DMS153 (cell line): ENCODE results near the gene DNAH1.
A peak's percentile ranks its signal among the peaks of the same experiment; 100 is the strongest.

Source experiments
- DNase-seq: peaks from one replicate; lab custom pipeline; 2025; lab: John Stamatoyannopoulos, UW

The DNAH1 gene

GRCh38 chr3:52403271-52403841 lies 87.2 kb downstream of the DNAH1 start:
- DNase-seq = no peak

GRCh38 chr3:52403955-52404354 lies 87.8 kb downstream of the DNAH1 start:
- DNase-seq = no peak

GRCh38 chr3:52404391-52404790 lies 88.3 kb downstream of the DNAH1 start:
- DNase-seq = no peak

GRCh38 chr3:52405066-52405465 lies 88.9 kb downstream of the DNAH1 start:
- DNase-seq = no peak

GRCh38 chr3:52405601-52406110 lies 89.5 kb downstream of the DNAH1 start:
- no peak for DNase-seq

GRCh38 chr3:52406231-52406661 lies 90.1 kb downstream of the DNAH1 start:
- no peak for DNase-seq

GRCh38 chr3:52406791-52407510 lies 90.8 kb downstream of the DNAH1 start:
- no peak for DNase-seq

- no peak for DNase-seq
Observed at GRCh38 chr3:52407779-52408178, 91.7 kb downstream of the DNAH1 start.

- DNase-seq = no peak
Observed at GRCh38 chr3:52408466-52408865, 92.3 kb downstream of the DNAH1 start.

- DNase-seq = no peak
Observed at GRCh38 chr3:52415800-52416199, 99.7 kb downstream of the DNAH1 start.

- DNase-seq = no peak
Observed at GRCh38 chr3:52420388-52420787, 104.3 kb downstream of the DNAH1 start.

- no peak for DNase-seq
Observed at GRCh38 chr3:52422669-52423068, 106.5 kb downstream of the DNAH1 start.

GRCh38 chr3:52423173-52423572 lies 107.1 kb downstream of the DNAH1 start:
- no peak for DNase-seq

GRCh38 chr3:52428151-52429005 lies 112.3 kb downstream of the DNAH1 start:
- DNase-seq = peak; percentile 21

GRCh38 chr3:52429031-52429430 lies 112.9 kb downstream of the DNAH1 start:
- no peak for DNase-seq

- no peak for DNase-seq
Observed at GRCh38 chr3:52429779-52430415, 113.8 kb downstream of the DNAH1 start.

- DNase-seq = no peak
Observed at GRCh38 chr3:52430416-52430810, 114.3 kb downstream of the DNAH1 start.

- DNase-seq = no peak
Observed at GRCh38 chr3:52431459-52432223, 115.5 kb downstream of the DNAH1 start.

- DNase-seq = no peak
Observed at GRCh38 chr3:52432225-52432624, 116.1 kb downstream of the DNAH1 start.

GRCh38 chr3:52432691-52433141 lies 116.6 kb downstream of the DNAH1 start:
- DNase-seq = no peak

GRCh38 chr3:52433328-52433995 lies 117.3 kb downstream of the DNAH1 start:
- DNase-seq = no peak
